DMS153 (cell line): ENCODE results near the gene LRP1B.
"Not testable (repeated sequence)": the region's sequence is repeated elsewhere in the genome, so short reads cannot be mapped to it uniquely, and the experiment has no call there.

Source experiments
- DNase-seq: peaks from one replicate; lab custom pipeline; 2025; lab: John Stamatoyannopoulos, UW

The LRP1B gene

DNA sequence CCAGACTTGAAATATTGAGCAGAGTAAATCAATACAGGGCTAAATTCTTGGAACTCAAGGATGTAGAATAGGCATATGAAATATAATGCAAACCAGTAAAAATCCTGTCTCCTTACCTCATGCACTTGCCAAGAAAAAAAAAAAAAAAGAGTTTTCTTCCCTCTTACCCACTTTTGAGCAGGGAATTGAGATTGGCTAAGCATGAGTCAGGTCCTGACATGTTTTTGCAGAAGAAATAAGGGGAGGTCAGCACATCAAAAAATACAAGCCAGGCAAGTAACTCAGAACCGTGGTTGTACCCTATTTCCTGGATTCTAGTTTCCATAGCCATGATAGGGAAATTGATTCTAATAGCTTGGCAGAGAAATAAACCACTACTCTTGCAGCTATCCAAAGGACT lies 1526.7 kb downstream of the LRP1B start:
- no peak for DNase-seq

DNA sequence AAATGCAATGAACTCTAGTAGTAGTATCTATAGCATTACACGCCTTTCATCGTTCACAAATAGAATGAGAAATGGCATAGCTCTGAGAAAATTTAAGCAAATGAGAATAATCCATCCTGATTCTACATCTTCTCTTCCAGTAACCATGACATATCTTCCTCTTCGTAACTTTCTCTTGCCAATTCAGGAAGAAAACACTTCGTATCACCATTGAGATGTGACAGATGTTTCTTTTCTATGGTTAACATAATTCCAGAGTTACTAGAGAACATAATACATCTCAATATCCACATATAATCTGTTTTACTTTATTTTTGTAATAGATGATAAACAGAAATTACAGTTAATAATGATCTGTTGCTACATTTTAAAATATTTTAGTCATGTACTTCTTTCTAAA lies 1527.4 kb downstream of the LRP1B start:
- no peak for DNase-seq

DNA sequence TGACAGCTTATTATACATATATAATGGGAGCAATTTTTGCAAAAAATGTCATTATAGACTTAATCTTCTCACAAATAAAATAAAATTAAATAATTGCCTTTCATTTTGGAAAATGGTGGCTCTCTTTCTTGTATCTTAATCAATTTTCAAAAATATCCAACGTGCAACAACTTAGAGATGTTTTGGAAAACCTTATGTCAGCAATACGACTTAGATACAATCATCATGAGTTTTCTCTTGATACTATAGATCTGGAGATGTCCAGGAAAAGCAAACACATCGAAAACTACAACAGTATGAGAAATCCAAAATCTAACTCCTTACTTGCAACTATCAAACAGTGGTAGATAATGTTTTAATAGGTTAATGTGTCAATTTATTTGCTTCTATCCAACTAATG lies 1529.0 kb downstream of the LRP1B start:
- DNase-seq, result no peak

- DNase-seq, result no peak
These were observed 1529.5 kb downstream of the LRP1B start for GRCh38 chr2:140601342-140601741.

- DNase-seq, result no peak
These were observed 1530.7 kb downstream of the LRP1B start for GRCh38 chr2:140600116-140600515.

- DNase-seq, result no peak
These were observed 1533.0 kb downstream of the LRP1B start for GRCh38 chr2:140597836-140598235.

DNA sequence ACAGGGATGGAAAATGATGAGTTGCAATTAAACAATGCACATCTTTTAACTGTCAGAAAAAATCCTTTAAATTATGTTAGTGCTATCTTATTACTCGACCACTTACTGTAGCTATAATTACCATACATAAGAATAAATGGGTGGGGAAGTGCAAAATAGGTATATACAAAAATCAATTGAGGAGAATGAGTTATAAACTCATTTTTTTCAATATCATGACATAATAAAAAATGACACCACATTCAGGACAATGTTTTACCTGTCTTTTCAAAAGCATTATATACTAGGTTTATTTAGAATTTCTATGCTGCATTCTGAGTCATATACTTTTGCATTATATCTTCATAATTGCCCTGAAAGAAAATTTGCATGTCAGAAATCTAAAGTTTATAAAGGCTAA lies 1533.6 kb downstream of the LRP1B start:
- no peak for DNase-seq

- no peak for DNase-seq
These were observed 1534.4 kb downstream of the LRP1B start for GRCh38 chr2:140596447-140596846.

DNA sequence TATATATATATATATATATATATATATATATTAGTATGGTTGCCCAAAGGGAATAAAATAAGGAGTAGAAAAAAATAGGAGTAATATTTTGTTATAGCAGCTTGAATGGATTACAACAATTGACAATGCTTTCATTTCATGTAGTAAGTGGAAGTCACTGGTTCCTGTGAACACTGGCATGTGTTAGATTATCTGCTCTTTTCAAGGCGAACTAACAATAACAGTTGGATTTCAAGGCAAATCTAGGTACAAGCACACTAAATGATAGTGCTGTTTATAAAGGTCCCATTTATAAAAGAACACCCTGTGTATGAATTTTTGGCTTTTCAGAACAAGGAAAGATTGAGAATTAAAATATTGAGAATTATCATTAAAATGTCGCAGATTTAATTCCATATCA lies 1535.7 kb downstream of the LRP1B start:
- no peak for DNase-seq

DNA sequence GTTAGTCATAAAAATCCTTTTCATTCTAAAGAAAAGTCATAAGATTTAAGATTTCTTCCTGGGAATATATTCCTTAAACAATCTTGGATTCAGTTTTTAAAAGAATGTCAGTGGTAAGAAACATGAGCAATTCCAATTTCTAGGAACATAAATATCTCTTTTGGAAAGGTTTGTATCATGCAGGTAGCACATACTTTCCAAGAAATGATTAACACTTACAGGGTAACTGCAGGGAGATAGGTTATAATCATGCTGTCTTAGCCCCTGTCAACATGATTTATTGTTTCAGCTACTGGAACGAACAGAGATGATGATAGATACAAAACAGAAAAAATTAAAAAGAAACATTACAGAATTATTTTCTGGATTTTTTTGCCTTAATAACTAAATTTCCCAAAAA lies 1537.7 kb downstream of the LRP1B start:
- no peak for DNase-seq

GRCh38 chr2:140589696-140590095 lies 1541.1 kb downstream of the LRP1B start:
- DNase-seq, result no peak

GRCh38 chr2:140589273-140589672 lies 1541.5 kb downstream of the LRP1B start:
- no peak for DNase-seq

- no peak for DNase-seq
These were observed 1544.4 kb downstream of the LRP1B start for GRCh38 chr2:140586379-140586778.

DNA sequence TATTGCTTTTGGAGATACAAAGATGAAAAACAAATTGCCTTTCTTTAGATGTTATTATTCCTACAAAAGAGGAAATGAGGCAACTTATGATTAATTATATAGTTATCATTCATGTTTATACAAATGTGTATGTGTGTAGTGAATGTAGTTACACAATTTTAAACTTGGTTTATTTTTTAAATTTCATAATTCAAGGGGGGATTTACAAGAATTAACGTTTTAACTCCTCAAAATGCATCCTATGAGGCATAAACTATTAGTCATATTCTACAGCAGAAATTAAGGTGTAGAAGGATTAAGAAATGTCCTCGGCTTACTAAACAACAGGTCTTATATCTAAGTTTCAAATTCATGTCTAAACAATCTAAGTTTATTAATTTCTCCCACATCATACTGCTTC lies 1545.8 kb downstream of the LRP1B start:
- no peak for DNase-seq

DNA sequence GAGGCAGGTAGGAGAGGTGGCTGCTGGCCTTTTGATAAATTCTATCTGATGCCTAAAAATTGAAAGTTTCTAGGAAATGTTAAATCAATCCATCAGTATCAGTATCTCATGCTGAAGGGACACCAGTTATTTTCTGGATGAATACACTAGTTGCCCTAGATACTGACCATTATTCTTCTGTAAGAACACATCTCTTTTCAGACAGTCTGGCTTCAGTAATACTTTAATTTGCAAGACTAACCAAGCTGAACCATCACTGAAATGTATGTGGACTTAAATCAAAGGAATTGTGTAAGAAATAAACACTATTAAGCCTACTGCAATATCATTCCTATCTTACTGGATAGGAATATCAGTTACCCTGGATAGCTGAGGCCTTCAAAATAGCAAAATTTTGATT lies 1546.3 kb downstream of the LRP1B start:
- DNase-seq, result no peak

- DNase-seq, result peak; percentile 39
These were observed 1550.2 kb downstream of the LRP1B start for GRCh38 chr2:140580532-140581151.

GRCh38 chr2:140577453-140577852 lies 1553.4 kb downstream of the LRP1B start:
- no peak for DNase-seq

DNA sequence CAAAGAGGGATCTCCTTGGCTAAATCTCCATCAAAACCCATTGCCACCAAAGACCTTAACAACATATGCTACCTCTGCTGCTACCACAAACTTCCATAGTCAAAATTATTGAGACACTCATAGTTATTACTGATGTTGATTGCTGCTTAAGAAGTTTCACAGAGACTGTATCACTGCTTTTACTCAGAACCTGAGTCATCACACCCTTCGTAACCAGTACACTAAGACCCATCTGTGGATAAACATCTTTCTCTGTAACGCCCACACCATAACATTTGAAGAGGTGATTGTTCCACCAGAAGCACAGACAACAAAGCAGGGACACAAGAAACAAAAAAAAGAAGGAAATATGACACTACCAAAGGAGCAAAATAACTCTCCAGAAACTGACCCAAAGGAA lies 1563.1 kb downstream of the LRP1B start:
- no peak for DNase-seq

- DNase-seq, result no peak
These were observed 1565.1 kb downstream of the LRP1B start for GRCh38 chr2:140565756-140566155.

GRCh38 chr2:140555701-140556100 lies 1575.1 kb downstream of the LRP1B start:
- DNase-seq, result no peak

- no peak for DNase-seq
These were observed 1578.2 kb downstream of the LRP1B start for GRCh38 chr2:140552634-140553033.

DNA sequence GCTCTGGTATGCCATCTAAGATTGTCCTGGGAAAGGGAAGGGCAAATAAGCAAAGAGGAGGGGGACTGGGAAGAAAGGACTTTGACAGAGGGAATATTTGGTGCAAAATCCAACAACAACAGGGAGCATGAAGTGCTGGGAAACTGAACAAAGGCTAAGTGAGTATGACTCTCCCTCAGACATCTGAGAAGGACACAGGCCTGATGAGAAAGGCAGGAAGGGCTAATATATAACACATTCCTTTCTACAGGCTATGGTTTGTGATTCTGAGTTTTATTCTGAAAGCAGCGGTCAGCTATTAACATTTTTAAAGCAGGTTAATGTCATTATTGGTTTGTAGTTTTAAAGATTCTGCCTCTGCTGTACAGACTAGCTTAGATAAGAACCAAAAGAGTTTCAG lies 1579.5 kb downstream of the LRP1B start:
- no peak for DNase-seq

- no peak for DNase-seq
These were observed 1580.0 kb downstream of the LRP1B start for GRCh38 chr2:140550821-140551220.

GRCh38 chr2:140544769-140545168 lies 1586.0 kb downstream of the LRP1B start:
- DNase-seq, result not testable (repeated sequence)

GRCh38 chr2:140542627-140543026 lies 1588.2 kb downstream of the LRP1B start:
- DNase-seq, result no peak
